Trophoblast cell (in vitro differentiated cells and primary cell): ENCODE data around the gene TRABD2B.
A peak's percentile ranks its signal among the peaks of the same experiment; 100 is the strongest.

Experiments used
- DNase-seq, 2 donors: peaks; one replicate each; pipeline ENCODE4 v3.0.0-alpha.2; 2016
- H2AFZ ChIP-seq: 2 replicates; pipeline ENCODE4 v1.6.1; 2013; ENCODE audit warnings: low read length, moderate library complexity, mild to moderate bottlenecking; ENCODE audit not compliant: insufficient read depth, poor library complexity
- H2AK5ac ChIP-seq: 2 replicates; pipeline ENCODE4 v1.6.1; 2013; ENCODE audit warnings: mild to moderate bottlenecking, low read length
- H2BK120ac ChIP-seq: 2 replicates; pipeline ENCODE4 v1.6.1; 2013; ENCODE audit warnings: low read length, mild to moderate bottlenecking, moderate library complexity; ENCODE audit not compliant: insufficient read depth, poor library complexity
- H2BK12ac ChIP-seq: 2 replicates; pipeline ENCODE4 v1.6.1; 2013; ENCODE audit warnings: mild to moderate bottlenecking, low read length, moderate library complexity
- H2BK5ac ChIP-seq: 2 replicates; pipeline ENCODE4 v1.6.1; 2013; ENCODE audit warnings: low read length, low read depth, moderate library complexity, mild to moderate bottlenecking; ENCODE audit not compliant: poor library complexity
- H3K14ac ChIP-seq: 2 replicates; pipeline ENCODE4 v1.6.1; 2013; ENCODE audit warnings: mild to moderate bottlenecking, low read length
- H3K18ac ChIP-seq: 2 replicates; pipeline ENCODE4 v1.6.1; 2013; ENCODE audit warnings: mild to moderate bottlenecking, low read length
- H3K23ac ChIP-seq: 2 replicates; pipeline ENCODE4 v1.6.1; 2013; ENCODE audit warnings: low read length
- H3K27ac ChIP-seq: 2 replicates; pipeline ENCODE4 v1.5.1; 2013; ENCODE audit warnings: low read depth, mild to moderate bottlenecking, inconsistent platforms, low read length, moderate library complexity
- H3K27me3 ChIP-seq: 2 replicates; pipeline ENCODE4 v1.6.1; 2013; ENCODE audit warnings: inconsistent platforms, mild to moderate bottlenecking, low read length, moderate library complexity; ENCODE audit not compliant: insufficient read depth
- H3K36me3 ChIP-seq, 2 experiments: 1 replicate in 1 of 2; 2 replicates in 1 of 2; pipeline ENCODE4 v1.6.1; 2013; ENCODE audit warnings: low read length in 2 of 2, mild to moderate bottlenecking in 2 of 2, moderate library complexity in 1 of 2; ENCODE audit not compliant: insufficient read depth in 2 of 2, control insufficient read depth in 1 of 2
- H3K4ac ChIP-seq: 2 replicates; pipeline ENCODE4 v1.6.1; 2013; ENCODE audit warnings: low read depth, mild to moderate bottlenecking, low read length, moderate library complexity
- H3K4me1 ChIP-seq, 2 experiments: 1 replicate in 1 of 2; 2 replicates in 1 of 2; pipeline ENCODE4 v1.6.1; 2013; ENCODE audit warnings: low read length in 2 of 2, mild to moderate bottlenecking in 2 of 2, moderate library complexity in 1 of 2; ENCODE audit not compliant: insufficient read depth in 2 of 2, control insufficient read depth in 1 of 2
- H3K4me2 ChIP-seq: 2 replicates; pipeline ENCODE4 v1.6.1; 2013; ENCODE audit warnings: inconsistent platforms, mild to moderate bottlenecking, low read length, moderate library complexity
- H3K4me3 ChIP-seq: 2 replicates; pipeline ENCODE4 v1.5.1; 2013; ENCODE audit warnings: mild to moderate bottlenecking, low read depth, low read length, inconsistent platforms
- H3K79me1 ChIP-seq: one replicate; pipeline ENCODE4 v1.6.1; 2013; ENCODE audit warnings: low read length
- H3K79me2 ChIP-seq: 2 replicates; pipeline ENCODE4 v1.6.1; 2013; ENCODE audit warnings: low read length, mild to moderate bottlenecking; ENCODE audit not compliant: control insufficient read depth, insufficient read depth, poor library complexity
- H3K9ac ChIP-seq: 2 replicates; pipeline ENCODE4 v1.6.1; 2013; ENCODE audit warnings: mild to moderate bottlenecking, low read length
- H3K9me3 ChIP-seq: 2 replicates; pipeline ENCODE4 v1.6.1; 2013; ENCODE audit warnings: low read depth, mild to moderate bottlenecking, control low read depth, inconsistent platforms, low read length; ENCODE audit not compliant: insufficient read depth
- H4K12ac ChIP-seq: 2 replicates; pipeline ENCODE4 v1.6.1; 2013; ENCODE audit warnings: low read depth, mild to moderate bottlenecking, low read length, moderate library complexity
- H4K8ac ChIP-seq: 2 replicates; pipeline ENCODE4 v1.6.1; 2013; ENCODE audit warnings: low read depth, mild to moderate bottlenecking, low read length, moderate library complexity
- H4K91ac ChIP-seq: one replicate; pipeline ENCODE4 v1.6.1; 2013; ENCODE audit warnings: low read depth, mild to moderate bottlenecking, low read length, moderate library complexity
- WGBS: extraction: QIAGEN DNeasy Blood & Tissue Kit; methylation state at CpG from one replicate; pipeline ENCODE4 v1.1.7; 2013; ENCODE audit warnings: missing lambda C conversion rate; ENCODE audit not compliant: insufficient read length, insufficient coverage; ENCODE audit errors: extremely low coverage; 5-methylcytosine and 5-hydroxymethylcytosine counted together

The TRABD2B gene

DNA sequence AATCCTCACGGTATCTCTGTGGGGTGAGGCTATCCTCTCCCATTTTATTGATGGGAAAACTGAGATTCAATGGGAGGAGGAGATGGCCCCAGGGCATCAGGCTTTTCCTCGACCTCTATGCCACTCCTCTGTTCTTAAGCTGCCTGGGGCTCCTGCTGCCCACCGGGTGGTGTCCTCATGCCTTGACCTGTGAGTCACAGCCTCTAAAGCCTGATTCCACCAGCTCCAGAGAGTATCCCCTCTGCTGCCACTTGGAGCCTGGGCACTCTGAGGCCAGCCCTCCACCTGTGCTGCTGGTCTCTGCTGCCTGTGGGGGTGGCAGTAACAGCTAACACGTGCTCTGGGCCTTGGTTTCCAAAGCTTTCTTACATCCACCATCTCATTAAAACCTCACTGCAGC lies 241.2 kb downstream of the TRABD2B start:
- H3K27ac ChIP-seq: no peak overlapping the region
- H4K91ac ChIP-seq: no peak overlapping the region
- H3K23ac ChIP-seq: no peak overlapping the region
- no peak overlapping the region for H2BK12ac ChIP-seq
- H2AK5ac ChIP-seq: no peak overlapping the region
- H3K27me3 ChIP-seq: no peaks in the 10 kb centered on the region
- H3K4me1 ChIP-seq: no peaks in the 10 kb centered on the region
- no peaks in the 10 kb centered on the region for H3K79me2 ChIP-seq
- no peak overlapping the region for H2AFZ ChIP-seq
- H3K9ac ChIP-seq: no peak overlapping the region
- no peak overlapping the region for H3K4me3 ChIP-seq
- H4K12ac ChIP-seq: no peak overlapping the region
- no peak overlapping the region for H3K14ac ChIP-seq
- H3K79me1 ChIP-seq: no peaks in the 10 kb centered on the region
- DNase-seq: no peak
- peaks cover 4% of the 10 kb centered on the region for H3K9me3 ChIP-seq
- H3K4ac ChIP-seq: no peak overlapping the region
- H3K18ac ChIP-seq: no peak overlapping the region
- no CpG with 5 or more reads among the region's 4 CpGs for WGBS
- no peaks in the 10 kb centered on the region for H3K36me3 ChIP-seq
- H2BK120ac ChIP-seq: no peak overlapping the region
- H3K4me2 ChIP-seq: no peak overlapping the region
- H4K8ac ChIP-seq: no peak overlapping the region
- H2BK5ac ChIP-seq: no peak overlapping the region

DNA sequence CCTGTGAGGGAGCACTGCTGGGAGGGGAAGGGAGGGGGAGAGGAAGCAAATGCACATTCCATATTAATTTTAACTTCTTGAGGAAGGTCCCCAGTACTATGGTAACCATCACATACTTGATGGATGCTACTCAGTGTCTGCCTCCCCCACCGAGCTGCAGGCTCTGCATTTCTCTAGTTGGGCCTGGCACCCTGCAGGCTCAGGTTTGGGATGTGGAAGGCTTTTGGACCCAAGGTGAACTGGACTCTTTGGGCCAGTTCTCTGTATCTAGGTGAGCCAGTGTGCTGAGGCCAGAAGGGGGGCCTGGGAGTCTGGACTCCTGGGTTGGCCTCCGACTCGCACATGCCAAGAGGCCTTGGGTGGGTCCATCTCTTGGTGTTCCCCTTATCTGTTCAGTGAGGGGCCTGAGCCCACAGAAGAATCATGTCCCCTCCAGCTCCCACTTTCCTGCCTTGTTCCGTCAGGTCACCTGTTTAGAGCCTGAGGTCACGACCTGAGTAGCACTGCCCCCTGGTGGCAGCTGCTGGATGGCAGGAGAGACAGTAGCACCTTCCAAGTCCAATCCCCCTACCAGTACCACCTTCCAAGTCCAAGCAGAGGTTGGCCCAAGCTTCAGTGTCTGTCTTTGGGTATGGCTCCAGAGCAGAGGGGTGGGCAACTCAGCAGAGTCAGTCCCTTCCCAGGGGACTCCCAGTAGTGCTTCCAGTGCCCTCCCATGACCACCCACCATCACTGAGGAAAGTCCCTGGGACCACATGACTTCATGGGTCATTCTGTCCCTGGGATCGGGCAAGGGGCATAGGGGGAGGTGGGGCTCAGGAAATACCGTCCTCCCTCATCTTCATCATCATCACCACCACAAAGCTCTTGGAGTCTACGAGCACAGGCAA lies 241.8 kb downstream of the TRABD2B start:
- H3K27ac ChIP-seq: no peak overlapping the region
- H3K36me3 ChIP-seq: no peaks in the 10 kb centered on the region
- no peaks in the 10 kb centered on the region for H3K27me3 ChIP-seq
- H2BK5ac ChIP-seq: no peak overlapping the region
- no peaks in the 10 kb centered on the region for H3K79me1 ChIP-seq
- no peak overlapping the region for H2BK12ac ChIP-seq
- no peak overlapping the region for H3K23ac ChIP-seq
- peak; percentile 17 to 65 for DNase-seq
- H3K14ac ChIP-seq: no peak overlapping the region
- H3K79me2 ChIP-seq: no peaks in the 10 kb centered on the region
- H4K8ac ChIP-seq: no peak overlapping the region
- H4K91ac ChIP-seq: no peak overlapping the region
- H3K9ac ChIP-seq: no peak overlapping the region
- no peak overlapping the region for H3K4ac ChIP-seq
- H3K9me3 ChIP-seq: peaks cover 4% of the 10 kb centered on the region
- H3K4me1 ChIP-seq: no peaks in the 10 kb centered on the region
- no peak overlapping the region for H3K4me3 ChIP-seq
- H2BK120ac ChIP-seq: no peak overlapping the region
- H3K4me2 ChIP-seq: no peak overlapping the region
- H2AK5ac ChIP-seq: no peak overlapping the region
- H2AFZ ChIP-seq: no peak overlapping the region
- H4K12ac ChIP-seq: no peak overlapping the region
- no peak overlapping the region for H3K18ac ChIP-seq
- WGBS: no CpG with 5 or more reads among the region's 8 CpGs

DNA sequence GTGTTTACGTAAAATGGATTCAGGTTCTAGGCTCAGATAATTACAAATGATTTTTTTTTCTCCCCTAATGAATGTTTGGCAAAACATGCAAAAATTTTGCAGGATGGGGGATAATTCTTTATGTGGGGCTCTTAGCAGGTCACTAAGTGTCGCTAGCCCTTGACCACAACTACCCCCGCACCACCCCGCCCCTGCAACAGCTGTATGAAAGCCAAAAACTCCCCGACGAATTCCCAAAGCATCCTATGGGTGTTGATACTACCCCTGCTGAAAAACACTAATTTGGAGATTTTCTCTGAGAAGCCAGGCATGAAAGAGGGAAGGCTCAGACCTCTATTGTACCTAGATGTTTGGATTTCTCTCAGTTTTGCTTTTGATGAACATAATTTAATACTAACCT lies 243.0 kb downstream of the TRABD2B start:
- Histone ChIP-seq H3K79me1 (no peaks in the 10 kb centered on the region), H2AK5ac (no peak overlapping the region), H2BK12ac (no peak overlapping the region), H2AFZ (no peak overlapping the region), H3K4ac (no peak overlapping the region), H3K27me3 (no peaks in the 10 kb centered on the region), H3K9me3 (peaks cover 2% of the 10 kb centered on the region), H2BK120ac (no peak overlapping the region), H3K23ac (no peak overlapping the region), H2BK5ac (no peak overlapping the region), H3K4me2 (no peak overlapping the region), H4K8ac (no peak overlapping the region), H3K4me3 (no peak overlapping the region), H3K27ac (no peak overlapping the region), H4K12ac (no peak overlapping the region), H3K14ac (no peak overlapping the region), H4K91ac (no peak overlapping the region), H3K36me3 (no peaks in the 10 kb centered on the region), H3K4me1 (no peaks in the 10 kb centered on the region), H3K79me2 (no peaks in the 10 kb centered on the region), H3K18ac (no peak overlapping the region), H3K9ac (no peak overlapping the region)
- WGBS: no CpG with 5 or more reads among the region's 6 CpGs
- no peak for DNase-seq

DNA sequence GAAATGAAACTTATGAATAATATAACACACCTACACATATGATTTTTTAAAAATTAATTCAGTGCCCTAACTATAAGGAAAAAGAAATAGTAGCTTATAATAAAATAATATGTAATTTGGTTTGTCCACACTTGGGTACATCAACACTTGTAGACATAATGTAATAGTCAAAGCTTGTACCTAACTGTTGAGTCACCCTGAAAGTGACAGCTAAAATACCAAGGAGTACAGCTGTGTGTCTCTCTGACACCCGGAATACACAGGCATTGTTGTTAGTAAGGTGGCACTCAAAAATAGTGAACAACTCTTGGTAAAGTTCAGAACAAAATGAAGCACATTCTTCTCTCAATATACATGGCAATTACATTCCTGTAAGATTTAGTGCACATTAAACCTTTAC lies 243.4 kb downstream of the TRABD2B start:
- no peak overlapping the region for H3K4me2 ChIP-seq
- no peak overlapping the region for H4K12ac ChIP-seq
- no peak for DNase-seq
- WGBS: no CpG with 5 or more reads among the region's 1 CpG
- H3K9ac ChIP-seq: no peak overlapping the region
- H3K79me2 ChIP-seq: no peaks in the 10 kb centered on the region
- no peak overlapping the region for H2BK120ac ChIP-seq
- H4K8ac ChIP-seq: no peak overlapping the region
- H2AFZ ChIP-seq: no peak overlapping the region
- H3K9me3 ChIP-seq: peaks cover 2% of the 10 kb centered on the region
- H3K18ac ChIP-seq: no peak overlapping the region
- no peaks in the 10 kb centered on the region for H3K79me1 ChIP-seq
- no peak overlapping the region for H2BK5ac ChIP-seq
- no peak overlapping the region for H3K27ac ChIP-seq
- H3K4me1 ChIP-seq: no peaks in the 10 kb centered on the region
- H2BK12ac ChIP-seq: no peak overlapping the region
- no peak overlapping the region for H4K91ac ChIP-seq
- H3K36me3 ChIP-seq: no peaks in the 10 kb centered on the region
- H3K4me3 ChIP-seq: no peak overlapping the region
- no peak overlapping the region for H3K14ac ChIP-seq
- H3K4ac ChIP-seq: no peak overlapping the region
- no peak overlapping the region for H3K23ac ChIP-seq
- no peaks in the 10 kb centered on the region for H3K27me3 ChIP-seq
- H2AK5ac ChIP-seq: no peak overlapping the region
